ENCODE results near the gene CDC25B. TPM values are rescaled to one million over a fixed set of nuclear protein-coding genes. Genes with fewer than 3 reads are reported as not detected.
A peak's percentile ranks its signal among the peaks of the same experiment; 100 is the strongest.

The CDC25B gene
- total RNA-seq, 1 donor from 2014 or later, result 29.4 TPM

DNA sequence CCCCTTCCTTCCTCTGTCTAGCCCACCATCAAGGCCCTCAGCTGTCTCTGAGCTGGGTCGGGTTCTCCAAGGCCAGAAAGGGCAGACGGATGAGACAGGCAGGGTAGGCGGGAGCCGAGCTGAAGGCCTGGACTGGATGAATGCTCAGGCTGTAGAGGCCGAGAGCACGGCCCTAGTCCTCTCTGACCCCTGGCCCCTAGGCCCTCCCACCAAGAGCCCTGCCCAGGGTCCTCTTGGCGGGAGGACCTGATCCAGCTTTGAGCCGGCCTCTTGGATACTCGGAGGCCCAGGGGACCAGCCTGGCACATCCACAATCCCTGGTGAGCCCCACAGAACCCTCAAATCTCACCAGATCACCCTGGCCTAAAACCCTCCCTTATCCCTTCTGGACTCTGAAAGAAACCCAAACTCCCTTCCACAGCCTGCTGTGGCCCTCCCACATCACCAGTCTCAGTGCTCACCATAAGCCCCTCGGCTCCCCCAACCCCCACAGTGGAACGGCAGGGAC, 36.7 kb upstream of the CDC25B start:
- DNase-seq (ENCODE audit: low spot score in 2 of 2, unreplicated experiment in 2 of 2), result no peak
- no peak overlapping the region for H3K4me3 Mint-ChIP-seq
- H3K9me3 Mint-ChIP-seq, result no peaks in the 10 kb centered on the region
- H3K27me3 Mint-ChIP-seq (ENCODE audit: low read depth), result no peaks in the 10 kb centered on the region
- TF ChIP-seq, protein P1, sequence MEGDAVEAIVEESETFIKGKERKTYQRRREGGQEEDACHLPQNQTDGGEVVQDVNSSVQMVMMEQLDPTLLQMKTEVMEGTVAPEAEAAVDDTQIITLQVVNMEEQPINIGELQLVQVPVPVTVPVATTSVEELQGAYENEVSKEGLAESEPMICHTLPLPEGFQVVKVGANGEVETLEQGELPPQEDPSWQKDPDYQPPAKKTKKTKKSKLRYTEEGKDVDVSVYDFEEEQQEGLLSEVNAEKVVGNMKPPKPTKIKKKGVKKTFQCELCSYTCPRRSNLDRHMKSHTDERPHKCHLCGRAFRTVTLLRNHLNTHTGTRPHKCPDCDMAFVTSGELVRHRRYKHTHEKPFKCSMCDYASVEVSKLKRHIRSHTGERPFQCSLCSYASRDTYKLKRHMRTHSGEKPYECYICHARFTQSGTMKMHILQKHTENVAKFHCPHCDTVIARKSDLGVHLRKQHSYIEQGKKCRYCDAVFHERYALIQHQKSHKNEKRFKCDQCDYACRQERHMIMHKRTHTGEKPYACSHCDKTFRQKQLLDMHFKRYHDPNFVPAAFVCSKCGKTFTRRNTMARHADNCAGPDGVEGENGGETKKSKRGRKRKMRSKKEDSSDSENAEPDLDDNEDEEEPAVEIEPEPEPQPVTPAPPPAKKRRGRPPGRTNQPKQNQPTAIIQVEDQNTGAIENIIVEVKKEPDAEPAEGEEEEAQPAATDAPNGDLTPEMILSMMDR (IDR thresholded peaks at IDR 0.05; ENCODE audit: unreplicated experiment), result no peak
- peaks cover 6% of the 10 kb centered on the region for H3K36me3 Mint-ChIP-seq
- H3K27ac Mint-ChIP-seq, result no peak overlapping the region
- H3K4me1 Mint-ChIP-seq, result peaks cover 6% of the 10 kb centered on the region

DNA sequence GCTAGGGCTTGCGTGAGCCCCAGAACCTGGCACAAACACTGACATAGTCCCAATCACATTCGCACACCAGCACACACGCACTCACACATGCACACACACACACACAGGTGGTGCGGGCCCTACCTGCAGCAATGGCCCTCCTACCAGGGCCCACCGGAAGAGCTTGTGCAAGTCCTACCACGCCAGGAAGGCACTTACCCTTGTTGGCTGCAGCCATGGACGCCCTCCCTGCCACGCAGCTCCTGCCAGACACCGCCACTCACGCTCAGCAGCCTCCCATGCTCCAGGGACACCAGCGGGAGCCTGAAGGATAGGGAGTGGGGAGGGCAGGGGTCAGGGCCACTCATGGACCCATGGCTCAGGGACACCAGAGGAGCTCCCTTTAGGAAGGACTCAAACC, 36.2 kb upstream of the CDC25B start:
- H3K9me3 Mint-ChIP-seq, result no peaks in the 10 kb centered on the region

GRCh38 chr20:3760655-3761348, 35.3 kb upstream of the CDC25B start:
- Mint-ChIP-seq H3K27me3 (ENCODE audit: low read depth) (no peaks in the 10 kb centered on the region), H3K4me3 (no peak overlapping the region), H3K27ac (peak overlapping the region; percentile 26), H3K36me3 (peaks cover 6% of the 10 kb centered on the region), H3K4me1 (peaks cover 6% of the 10 kb centered on the region), H3K9me3 (no peaks in the 10 kb centered on the region)
- peak in 1 of 2 experiments; percentile 8 for DNase-seq (ENCODE audit: low spot score in 2 of 2, unreplicated experiment in 2 of 2)
- TF ChIP-seq, protein P1 (IDR thresholded peaks at IDR 0.05; ENCODE audit: unreplicated experiment), result no peak

More for the DNA sequence above, 36.2 kb upstream of the CDC25B start:
- no peak for DNase-seq (ENCODE audit: low spot score in 2 of 2, unreplicated experiment in 2 of 2)
- no peaks in the 10 kb centered on the region for H3K27me3 Mint-ChIP-seq (ENCODE audit: low read depth)
- no peak overlapping the region for H3K27ac Mint-ChIP-seq
- H3K4me1 Mint-ChIP-seq, result peaks cover 6% of the 10 kb centered on the region
- TF ChIP-seq, protein P1 (IDR thresholded peaks at IDR 0.05; ENCODE audit: unreplicated experiment), result no peak
- no peak overlapping the region for H3K4me3 Mint-ChIP-seq
- H3K36me3 Mint-ChIP-seq, result peaks cover 6% of the 10 kb centered on the region

DNA sequence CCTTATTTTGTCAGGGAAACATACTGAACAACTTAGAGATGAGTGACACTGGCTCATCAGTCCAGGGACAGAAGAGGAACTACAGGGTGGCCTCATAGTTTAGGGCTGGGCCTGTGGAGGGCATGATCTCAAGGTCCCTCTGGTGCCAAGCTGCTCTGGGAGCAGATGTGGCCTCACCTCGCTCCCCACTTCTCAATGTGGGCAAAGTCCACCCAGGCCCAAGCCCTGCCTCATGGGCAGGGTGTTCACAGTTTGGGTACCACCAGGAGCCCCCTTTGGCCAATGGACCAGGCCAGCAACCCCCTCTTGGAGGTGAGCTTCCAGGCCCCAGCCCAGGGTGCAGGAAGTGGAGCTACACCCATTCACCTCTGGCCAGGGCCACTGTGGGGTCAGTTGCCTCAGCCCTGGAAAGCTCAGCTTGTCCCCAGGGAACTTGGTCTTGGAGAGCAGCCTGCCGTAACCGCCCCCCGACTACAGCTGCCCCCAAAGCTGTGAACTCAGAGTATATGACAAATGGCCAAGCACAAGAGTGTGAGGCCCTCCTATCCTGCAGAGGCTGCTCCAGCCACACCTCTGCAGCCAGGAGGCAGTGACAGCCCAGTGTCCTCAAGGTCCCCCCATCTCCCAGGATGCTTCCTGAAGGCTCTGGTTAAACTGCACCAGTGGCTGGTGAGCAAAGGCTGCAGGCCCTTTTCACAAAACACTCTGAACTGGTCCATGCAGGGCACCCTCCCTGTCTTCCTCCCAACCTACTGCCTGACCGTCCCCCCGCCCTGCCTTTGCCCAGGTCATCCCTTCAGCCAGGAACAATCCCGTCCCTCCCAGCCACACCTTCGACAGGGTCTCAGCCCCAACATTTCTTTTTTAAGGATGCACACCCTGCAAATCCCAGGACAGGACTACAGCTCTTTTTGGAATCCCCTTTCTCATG, 32.2 kb upstream of the CDC25B start:
- H3K27me3 Mint-ChIP-seq (ENCODE audit: low read depth), result no peaks in the 10 kb centered on the region
- H3K27ac Mint-ChIP-seq, result no peak overlapping the region
- DNase-seq (ENCODE audit: low spot score in 2 of 2, unreplicated experiment in 2 of 2), result peak in 1 of 2 experiments; percentile 9
- no peaks in the 10 kb centered on the region for H3K9me3 Mint-ChIP-seq
- peaks cover 25% of the 10 kb centered on the region for H3K4me1 Mint-ChIP-seq
- no peaks in the 10 kb centered on the region for H3K36me3 Mint-ChIP-seq
- TF ChIP-seq, protein P1 (IDR thresholded peaks at IDR 0.05; ENCODE audit: unreplicated experiment), result no peak
- no peak overlapping the region for H3K4me3 Mint-ChIP-seq

DNA sequence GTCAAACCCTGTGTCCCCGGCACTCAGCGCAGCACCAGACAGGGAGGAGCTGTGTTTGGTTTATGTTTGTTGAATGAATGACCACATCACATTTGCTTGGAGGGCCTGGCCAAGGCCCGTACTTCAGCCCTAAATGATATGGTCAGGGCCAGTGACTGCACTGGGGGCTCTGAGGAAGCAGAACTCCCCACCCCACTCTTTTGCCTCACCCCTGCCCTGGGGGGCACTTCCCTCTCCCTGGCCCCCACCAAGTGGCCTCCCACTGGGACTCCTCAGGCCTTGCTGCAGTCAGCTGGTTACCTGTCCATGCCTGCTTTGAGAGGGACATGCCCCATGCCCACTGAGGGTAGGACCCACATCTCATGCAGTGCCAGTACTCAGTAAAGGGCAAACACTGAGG, 31.5 kb upstream of the CDC25B start:
- Mint-ChIP-seq H3K9me3 (no peaks in the 10 kb centered on the region), H3K27me3 (ENCODE audit: low read depth) (no peaks in the 10 kb centered on the region), H3K4me3 (no peak overlapping the region), H3K27ac (no peak overlapping the region), H3K4me1 (peaks cover 28% of the 10 kb centered on the region), H3K36me3 (no peaks in the 10 kb centered on the region)
- DNase-seq (ENCODE audit: low spot score in 2 of 2, unreplicated experiment in 2 of 2), result no peak
- TF ChIP-seq, protein P1 (IDR thresholded peaks at IDR 0.05; ENCODE audit: unreplicated experiment), result no peak

Data from mesothelial cell of epicardium (in vitro differentiated cells).